Retinal pigment epithelial cell (primary cell): Measurements from ENCODE around the gene KRT84.

Experiments
- DNase-seq: peaks from one replicate; pipeline ENCODE4 v3.0.0-alpha.2; 2010; ENCODE audit warnings: low read depth
- H3K4me3 ChIP-seq: 2 replicates; pipeline ENCODE4 v1.5.1; 2011; ENCODE audit warnings: mild to moderate bottlenecking, low read length, control low read depth, moderate library complexity
- CTCF ChIP-seq: conservative IDR thresholded peaks from 2 replicates; pipeline ENCODE4 v1.5.1; 2011; ENCODE audit warnings: low read depth, low read length, control low read depth, inconsistent platforms

Gene KRT84

GRCh38 chr12:52360106-52360662 lies 25.3 kb downstream of the KRT84 start:
- no peak for DNase-seq

GRCh38 chr12:52359621-52360061 lies 25.8 kb downstream of the KRT84 start:
- DNase-seq: no peak
- H3K4me3 ChIP-seq: no peak overlapping the region
- TF ChIP-seq CTCF: no peak

More at GRCh38 chr12:52360106-52360662, 25.3 kb downstream of the KRT84 start:
- no peak overlapping the region for H3K4me3 ChIP-seq
- no peak for TF ChIP-seq CTCF

GRCh38 chr12:52358575-52359350 lies 26.7 kb downstream of the KRT84 start:
- no peak overlapping the region for H3K4me3 ChIP-seq
- no peak for TF ChIP-seq CTCF
- no peak for DNase-seq

GRCh38 chr12:52356762-52357580 lies 28.5 kb downstream of the KRT84 start:
- DNase-seq: no peak
- no peak for TF ChIP-seq CTCF
- no peak overlapping the region for H3K4me3 ChIP-seq

- DNase-seq: no peak
- TF ChIP-seq CTCF: no peak
These were observed 29.3 kb downstream of the KRT84 start for GRCh38 chr12:52356031-52356761.

GRCh38 chr12:52355176-52355575 lies 30.3 kb downstream of the KRT84 start:
- DNase-seq: no peak
- TF ChIP-seq CTCF: no peak
- H3K4me3 ChIP-seq: no peak overlapping the region

More at GRCh38 chr12:52356031-52356761, 29.3 kb downstream of the KRT84 start:
- H3K4me3 ChIP-seq: no peak overlapping the region
